ENCODE data around the gene INPP5A. TPM values are rescaled to one million over a fixed set of nuclear protein-coding genes. Genes with fewer than 3 reads are reported as not detected.

INPP5A gene
- total and polyA plus RNA-seq, 2 of the 13 experiments (the other 11 are each of a cell fraction or from before 2014, with no cell fraction given): 17.5 to 37.9 TPM

- peak; percentile 31 for TF ChIP-seq RBM22 (optimal IDR thresholded peaks at IDR 0.05; ENCODE audit: low read length)
- TF ChIP-seq ZNF816 (CRISPR knock-in tag; IDR thresholded peaks at IDR 0.05; ENCODE audit: borderline replicate concordance): no peak
- TF ChIP-seq GMEB2 (CRISPR knock-in tag; IDR thresholded peaks at IDR 0.05; ENCODE audit: low read depth): no peak
- TF ChIP-seq PBX3 (CRISPR knock-in tag; IDR thresholded peaks at IDR 0.05; ENCODE audit: borderline replicate concordance): 0 out of 2 replicates have a peak, but pooled peaks have one; percentile 20
- TF ChIP-seq SRSF9 (IDR thresholded peaks at IDR 0.05; ENCODE audit: borderline replicate concordance, insufficient read depth, low read depth, low read length, poor library complexity, severe bottlenecking): no peak
- TF ChIP-seq NFE2 (CRISPR knock-in tag; IDR thresholded peaks at IDR 0.05): peak; percentile 48; the same call in 1 of the 2 replicates
- no peak for TF ChIP-seq ZNF589 (CRISPR knock-in tag; conservative IDR thresholded peaks at IDR 0.05)
- TF ChIP-seq ZNF292 (CRISPR knock-in tag; IDR thresholded peaks at IDR 0.05; ENCODE audit: borderline replicate concordance, low read depth): peak; percentile 54; the same call in 1 of the 2 replicates
- peak; percentile 92 for TF ChIP-seq FOSL2 (CRISPR knock-in tag; IDR thresholded peaks at IDR 0.05)
- TF ChIP-seq ZNF331 (CRISPR knock-in tag; IDR thresholded peaks at IDR 0.05): no peak
- TF ChIP-seq ZNF382 (CRISPR knock-in tag; IDR thresholded peaks at IDR 0.05; ENCODE audit: borderline replicate concordance): no peak
- TF ChIP-seq ISL2 (CRISPR knock-in tag; IDR thresholded peaks at IDR 0.05): 0 out of 2 replicates have a peak, but pooled peaks have one; percentile 55
- TF ChIP-seq KDM5A (IDR thresholded peaks at IDR 0.05; ENCODE audit: borderline replicate concordance, low read length): no peak
- TF ChIP-seq ZNF549 (CRISPR knock-in tag; IDR thresholded peaks at IDR 0.05): no peak
- peak; percentile 47 for TF ChIP-seq POLR2AphosphoS5 (IDR thresholded peaks at IDR 0.05; ENCODE audit: low read depth, low read length)
- no peak for TF ChIP-seq SP4 (CRISPR knock-in tag; IDR thresholded peaks at IDR 0.05)
- no peak for TF ChIP-seq GATAD1 (CRISPR knock-in tag; IDR thresholded peaks at IDR 0.05)
- no peak for TF ChIP-seq ZBTB14 (CRISPR knock-in tag; IDR thresholded peaks at IDR 0.05)
- TF ChIP-seq ZNF207 (IDR thresholded peaks at IDR 0.05; ENCODE audit: borderline replicate concordance): no peak
- TF ChIP-seq NFE2L1 (CRISPR knock-in tag; IDR thresholded peaks at IDR 0.05; ENCODE audit: borderline replicate concordance): no peak
- no peak for TF ChIP-seq TBX3 (IDR thresholded peaks at IDR 0.05; ENCODE audit: borderline replicate concordance)
- TF ChIP-seq KAT2B (IDR thresholded peaks at IDR 0.05; ENCODE audit: borderline replicate concordance, low read depth, low read length): no peak
- TF ChIP-seq STAT6 (CRISPR knock-in tag; IDR thresholded peaks at IDR 0.05; ENCODE audit: borderline replicate concordance): no peak
- TF ChIP-seq ZNF20 (CRISPR knock-in tag; IDR thresholded peaks at IDR 0.05): no peak
Measured at GRCh38 chr10:132591166-132591971, 53.8 kb downstream of the INPP5A start (continued).

Data from HepG2 (cell line).